ENCODE data around the gene C3orf52.

- TF ChIP-seq CTCF (conservative IDR thresholded peaks at IDR 0.05 in 1 of 2, IDR thresholded peaks at IDR 0.05 in 1 of 2; ENCODE audit: extremely low read depth in 1 of 2, insufficient read depth in 1 of 2, low read depth in 1 of 2, low read length in 2 of 2) = no peak
- no peak for TF ChIP-seq EZH2 (IDR thresholded peaks at IDR 0.05; ENCODE audit: borderline replicate concordance, low read length)
These were observed 37.4 kb downstream of the C3orf52 start for GRCh38 chr3:112123548-112123947.
